RPMI7951 (cell line): Measurements from ENCODE around the gene NCF2. TPM values are rescaled to one million over a fixed set of nuclear protein-coding genes. Genes with fewer than 3 reads are reported as not detected.

Source experiments
- DNase-seq: peaks from one replicate; pipeline ENCODE4 v3.0.0-alpha.2; 2012; ENCODE audit warnings: low read depth
- total RNA-seq: library from RNA; depleted of rRNA; stranded (reverse); fragments of >200 nt; shearing (Covaris generic); gene quantifications from 2 replicates; pipeline ENCODE4 v1.2.3, GENCODE V29; 2014; rRNA removed

The NCF2 gene
- total RNA-seq, 1 experiment from 2014 or later, result not detected

GRCh38 chr1:183551924-183552323 lies 38.3 kb downstream of the NCF2 start:
- DNase-seq, result no peak

DNA sequence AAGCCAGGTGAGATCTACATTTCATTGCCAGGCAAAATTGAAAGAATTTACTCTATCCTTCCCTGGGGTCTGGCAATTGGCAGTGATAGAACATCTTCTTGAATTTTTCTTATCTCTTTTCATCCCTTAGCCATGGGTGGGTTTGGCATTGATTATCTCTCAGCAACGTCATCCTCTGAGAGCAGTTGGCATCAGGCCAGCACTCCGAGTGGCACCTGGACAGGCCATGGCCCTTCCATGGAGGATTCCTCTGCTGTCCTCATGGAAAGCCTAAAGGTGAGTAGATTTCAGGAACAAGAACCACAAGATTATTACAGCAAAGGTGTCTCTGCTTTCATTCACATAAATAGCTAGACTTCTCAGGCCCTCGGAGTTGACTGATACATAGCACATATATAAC lies 39.3 kb downstream of the NCF2 start:
- DNase-seq, result no peak

DNA sequence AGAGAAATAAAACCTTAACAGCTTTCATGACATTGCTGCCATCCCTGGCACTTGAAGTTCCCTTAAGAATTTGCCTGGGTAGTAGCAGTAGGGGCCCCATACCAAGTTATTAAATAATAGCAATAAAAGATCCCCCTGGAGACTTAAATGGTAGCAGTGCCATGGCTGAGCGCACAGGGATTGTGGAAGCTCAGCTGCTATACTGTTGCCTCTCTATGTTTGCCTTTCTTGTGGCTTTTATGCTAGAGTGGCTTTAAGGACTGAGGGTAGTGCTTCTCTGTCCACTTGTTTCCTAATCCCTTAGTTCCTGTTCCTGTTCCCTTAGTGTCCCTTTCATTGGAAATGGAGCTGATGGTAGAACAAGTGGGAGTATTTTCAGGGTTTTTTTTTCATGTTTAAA lies 42.1 kb downstream of the NCF2 start:
- DNase-seq, result no peak

DNA sequence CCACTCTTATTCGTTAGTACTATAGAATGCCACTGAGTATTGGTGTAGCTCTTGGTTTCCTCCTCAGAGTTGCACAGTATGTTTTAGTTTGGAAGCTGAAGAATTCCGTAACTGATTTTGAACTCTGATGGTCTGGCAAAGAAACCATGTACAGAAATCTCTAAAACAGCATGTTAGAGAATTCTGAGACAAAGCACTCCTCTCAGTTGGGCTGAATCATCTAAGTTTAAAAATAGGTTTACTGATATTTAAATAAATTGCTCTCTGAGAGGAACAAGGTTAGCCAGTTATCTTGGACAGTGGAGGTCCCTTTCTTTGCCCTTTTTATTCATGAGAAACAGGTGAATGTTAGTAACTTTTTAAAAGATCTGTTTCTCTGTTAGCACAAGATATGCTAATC lies 43.8 kb downstream of the NCF2 start:
- no peak for DNase-seq

GRCh38 chr1:183544598-183545297 lies 45.5 kb downstream of the NCF2 start:
- DNase-seq, result no peak

DNA sequence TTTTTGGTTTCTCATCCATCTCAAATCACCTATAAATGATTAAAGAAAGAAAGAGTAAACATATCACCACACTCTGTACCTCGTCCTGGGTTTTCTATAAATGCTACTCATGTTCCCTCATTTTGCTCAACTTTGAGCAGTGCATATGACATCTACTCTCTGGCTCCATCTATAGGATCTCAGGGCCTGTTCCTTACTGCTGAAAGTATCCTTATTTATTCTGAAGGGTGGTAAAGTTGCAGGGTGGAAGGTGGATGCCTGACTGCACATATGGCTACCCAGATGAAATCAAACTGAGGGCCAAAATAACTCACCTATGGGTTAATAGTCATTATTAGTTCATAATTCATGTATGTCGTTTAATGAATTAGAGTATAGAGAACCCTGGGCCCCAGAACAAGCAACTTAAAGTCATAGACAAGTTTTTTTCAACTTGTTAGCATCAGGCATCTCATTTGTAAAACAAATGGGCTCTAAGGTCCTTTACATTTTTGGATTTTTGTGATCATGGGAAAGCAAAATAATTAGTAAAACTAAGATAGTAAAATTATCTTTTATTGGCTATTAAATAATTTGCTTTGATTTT lies 46.5 kb downstream of the NCF2 start:
- peak; percentile 47 for DNase-seq

GRCh38 chr1:183537405-183537804 lies 52.9 kb downstream of the NCF2 start:
- DNase-seq, result no peak

DNA sequence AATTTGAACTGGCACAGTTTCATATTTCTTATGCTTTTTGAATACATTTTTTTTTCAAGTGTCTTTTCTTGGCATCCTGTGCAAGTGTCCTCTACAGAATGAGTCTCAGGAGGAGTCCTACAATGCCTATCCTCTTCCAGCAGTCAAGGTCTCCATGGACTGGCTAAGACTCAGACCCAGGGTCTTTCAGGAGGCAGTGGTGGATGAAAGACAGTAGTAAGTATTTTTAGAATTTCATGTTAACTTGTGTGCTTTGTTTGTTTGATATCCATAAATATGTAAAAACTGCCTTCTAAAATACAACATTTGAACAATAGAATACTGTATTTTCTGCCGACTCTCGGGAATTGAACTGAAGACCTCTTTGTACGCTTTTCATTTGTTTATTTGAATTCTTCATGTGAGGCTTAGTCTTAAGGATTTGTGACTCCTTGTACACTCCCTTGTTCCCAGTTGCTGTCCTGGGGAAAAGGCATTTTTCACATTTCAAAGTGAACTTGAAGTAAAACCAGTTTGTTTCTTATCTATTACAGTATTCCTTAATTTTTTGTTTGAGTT lies 56.6 kb downstream of the NCF2 start:
- peak; percentile 10 for DNase-seq

GRCh38 chr1:183528577-183528976 lies 61.7 kb downstream of the NCF2 start:
- no peak for DNase-seq

- DNase-seq, result no peak
These were observed 68.2 kb downstream of the NCF2 start for GRCh38 chr1:183522104-183522503.

GRCh38 chr1:183520379-183520778 lies 69.9 kb downstream of the NCF2 start:
- no peak for DNase-seq

- no peak for DNase-seq
These were observed 72.9 kb downstream of the NCF2 start for GRCh38 chr1:183517401-183517800.

DNA sequence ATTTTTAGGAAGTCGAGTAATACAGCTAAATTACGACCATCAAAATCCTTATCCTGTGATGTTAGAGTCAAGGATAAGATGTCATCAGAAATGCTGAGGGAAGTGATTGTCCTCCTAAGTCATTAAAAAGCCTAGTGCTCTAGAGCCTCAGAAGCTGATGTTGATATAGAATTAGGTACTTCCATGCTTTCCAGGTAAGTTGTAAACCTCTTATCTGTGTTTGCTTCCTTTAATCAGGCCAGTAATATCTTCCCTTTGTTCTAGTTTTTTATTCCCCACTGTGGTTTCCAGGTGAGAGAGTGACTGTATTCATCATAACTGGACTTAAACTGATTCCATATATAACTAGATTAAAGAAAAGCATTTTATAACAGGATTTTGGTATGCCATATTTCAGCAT lies 73.5 kb downstream of the NCF2 start:
- DNase-seq, result no peak

DNA sequence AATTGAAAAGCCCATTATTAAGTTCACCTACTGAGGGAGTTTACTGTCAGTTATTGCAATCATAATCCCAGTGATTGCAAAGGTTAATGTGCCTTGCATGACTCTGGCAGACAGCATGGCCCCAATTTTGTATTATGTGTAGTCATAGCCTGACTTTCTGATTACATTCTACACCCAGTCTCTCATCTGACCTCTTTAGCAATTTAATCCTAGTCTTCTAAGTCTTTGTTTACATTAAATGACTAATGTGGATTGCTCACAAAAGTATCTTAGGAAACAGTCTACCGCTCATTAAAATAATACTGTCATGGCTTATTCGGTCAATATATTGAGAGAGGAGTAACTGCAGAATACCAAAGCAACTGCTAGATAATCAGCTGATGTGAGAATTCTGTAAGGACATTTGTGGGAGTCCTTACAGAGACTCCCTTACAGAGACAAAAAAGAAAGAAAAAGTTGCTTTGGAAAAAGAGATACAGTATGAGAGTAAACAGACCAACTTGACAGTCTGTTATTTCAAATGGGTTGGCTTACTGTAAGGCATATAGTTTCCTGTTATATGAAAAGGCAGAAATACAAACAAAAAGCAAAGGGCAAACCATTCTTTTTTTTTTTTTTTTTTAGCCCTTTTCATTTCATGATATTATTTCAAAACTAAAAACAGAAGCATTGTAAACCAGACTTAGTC lies 75.1 kb downstream of the NCF2 start:
- DNase-seq, result peak; percentile 62

- DNase-seq, result no peak
These were observed 76.0 kb downstream of the NCF2 start for GRCh38 chr1:183514235-183514634.

DNA sequence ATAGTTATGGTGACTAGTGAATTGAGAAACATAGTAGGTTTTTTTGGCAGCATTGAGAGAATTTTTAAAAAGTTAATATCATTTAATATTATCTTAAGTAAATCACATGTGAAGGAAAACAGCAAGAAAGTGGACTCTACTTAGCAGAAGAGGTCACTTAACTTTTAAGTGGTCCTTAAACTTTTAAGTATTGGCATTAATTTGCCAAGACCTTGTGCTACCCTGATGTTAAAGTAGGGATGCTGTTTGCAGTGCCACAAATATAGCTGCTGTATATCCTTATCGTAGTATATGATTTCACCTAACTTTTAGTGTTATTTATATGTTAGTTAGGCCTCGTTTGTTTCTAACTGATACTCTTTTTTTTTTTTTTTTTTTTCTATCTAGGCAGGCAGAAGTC lies 77.8 kb downstream of the NCF2 start:
- DNase-seq, result no peak

DNA sequence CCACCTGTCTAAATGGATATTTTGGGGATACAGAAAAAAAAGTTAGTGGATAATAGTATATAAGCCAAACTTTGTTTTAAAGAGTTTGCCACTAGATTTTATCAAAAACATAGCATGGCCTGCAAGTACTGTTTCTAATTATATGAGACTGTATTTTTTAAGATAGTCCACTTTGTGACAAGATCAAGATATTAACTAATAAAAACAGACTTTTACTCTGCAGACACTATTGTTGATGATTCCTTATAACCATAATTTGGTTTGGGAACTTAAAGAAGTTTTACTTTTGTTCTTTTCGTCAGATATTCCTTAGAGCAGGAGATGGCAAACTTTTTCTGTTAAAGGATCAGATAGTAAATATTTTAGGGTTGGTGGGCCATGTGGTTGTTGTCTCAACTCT lies 81.6 kb downstream of the NCF2 start:
- no peak for DNase-seq

GRCh38 chr1:183506561-183506960 lies 83.7 kb downstream of the NCF2 start:
- no peak for DNase-seq

Other genes starting within 250 kb of the NCF2 start
- 4.3 and 4.4 TPM in 2 replicates for gene NMNAT2, start 172.1 kb downstream of the NCF2 start, total RNA-seq
- gene SMG7, start 118.0 kb downstream of the NCF2 start, total RNA-seq, result 8.6 and 10.5 TPM in 2 replicates
- gene ARPC5, start 45.3 kb upstream of the NCF2 start, total RNA-seq, result 182 and 204 TPM in 2 replicates
- gene APOBEC4, start 62.9 kb upstream of the NCF2 start, total RNA-seq, result not detected in 2 replicates
- gene RGL1, start 214.7 kb upstream of the NCF2 start, total RNA-seq, result 19.2 and 23.6 TPM in 2 replicates